CD8-positive, alpha-beta memory T cell (primary cell): ENCODE results near the gene CD81. TPM values are rescaled to one million over a fixed set of nuclear protein-coding genes. Genes with fewer than 3 reads are reported as not detected.
A peak's percentile ranks its signal among the peaks of the same experiment; 100 is the strongest.

Experiments
- CTCF ChIA-PET: fragments of 350-600 bp; sonication (Branson Sonifier 250); formaldehyde crosslinking; loops from one replicate; lab custom pipeline; 2021; ENCODE audit warnings: antibody characterized with exemption; lab: Charles Lee
- POLR2A ChIA-PET: fragments of 350-600 bp; sonication (Branson Sonifier 250); formaldehyde crosslinking; loops from one replicate; lab custom pipeline; 2021; ENCODE audit warnings: antibody characterized with exemption; lab: Charles Lee
- DNase-seq, 5 donors: peaks; one replicate each; pipeline versions ENCODE4 v3.0.0 to v3.0.0-alpha.2; 2020 to 2022; ENCODE audit warnings: mixed read lengths in 1 of 5
- H3K27ac ChIP-seq: one replicate; pipeline ENCODE4 v1.7.0; 2013; ENCODE audit warnings: low read depth, mild to moderate bottlenecking, low read length, moderate library complexity
- H3K27me3 ChIP-seq: 2 replicates; pipeline ENCODE4 v1.7.0; 2013; ENCODE audit warnings: low read length, mild to moderate bottlenecking; ENCODE audit not compliant: insufficient read depth, poor library complexity, severe bottlenecking
- H3K36me3 ChIP-seq: 2 replicates; pipeline ENCODE4 v1.7.0; 2013; ENCODE audit warnings: mild to moderate bottlenecking, low read length, moderate library complexity; ENCODE audit not compliant: insufficient read depth
- H3K4me1 ChIP-seq: 2 replicates; pipeline ENCODE4 v1.7.0; 2013; ENCODE audit warnings: mild to moderate bottlenecking, low read length, moderate library complexity; ENCODE audit not compliant: insufficient read depth
- H3K4me3 ChIP-seq: 2 replicates; pipeline ENCODE4 v1.7.0; 2013; ENCODE audit warnings: mild to moderate bottlenecking, low read length
- H3K9me3 ChIP-seq: 2 replicates; pipeline ENCODE4 v1.7.0; 2013; ENCODE audit warnings: mild to moderate bottlenecking, low read length
- H3K27ac Mint-ChIP-seq, 8 donors: one replicate each; pipeline ENCODE4 v1.8.0; 2020 to 2021; ENCODE audit warnings: mixed read lengths in 8 of 8, mild to moderate bottlenecking in 6 of 8, inconsistent platforms in 3 of 8, moderate library complexity in 3 of 8
- H3K27me3 Mint-ChIP-seq, 2 donors: one replicate each; pipeline ENCODE4 v1.8.0; 2020 to 2021; ENCODE audit warnings: mixed read lengths in 2 of 2, mild to moderate bottlenecking in 1 of 2, moderate library complexity in 1 of 2
- H3K36me3 Mint-ChIP-seq, 3 donors: one replicate each; pipeline ENCODE4 v1.8.0; 2020 to 2021; ENCODE audit warnings: mixed read lengths in 3 of 3, inconsistent platforms in 1 of 3, mild to moderate bottlenecking in 1 of 3
- H3K4me1 Mint-ChIP-seq, 3 donors: one replicate each; pipeline ENCODE4 v1.8.0; 2020 to 2021; ENCODE audit warnings: mixed read lengths in 3 of 3, inconsistent platforms in 1 of 3, mild to moderate bottlenecking in 1 of 3
- H3K4me3 Mint-ChIP-seq, 7 donors: one replicate each; pipeline ENCODE4 v1.8.0; 2020 to 2021; ENCODE audit warnings: mixed read lengths in 7 of 7, mild to moderate bottlenecking in 6 of 7, moderate library complexity in 4 of 7, inconsistent platforms in 2 of 7
- H3K9me3 Mint-ChIP-seq, 5 donors: one replicate each; pipeline ENCODE4 v1.8.0; 2020 to 2022; ENCODE audit warnings: mixed read lengths in 5 of 5, mild to moderate bottlenecking in 3 of 5, moderate library complexity in 2 of 5, inconsistent platforms in 1 of 5
- polyA plus RNA-seq: library from polyadenylated mRNA; unstranded; fragments of 300-500 nt; fragmentation: Illumina TruSeq; gene quantifications from one replicate; pipeline ENCODE4 v1.2.3, GENCODE V29; 2021
- total RNA-seq, 2 experiments: library from RNA; stranded (reverse); gene quantifications; one replicate each; pipeline ENCODE4 v1.2.3, GENCODE V29; 2021

CD81 gene
- total and polyA plus RNA-seq, 3 experiments from 2014 or later, result 107 to 189 (median 176) TPM

GRCh38 chr11:2424811-2425495 lies 47.8 kb downstream of the CD81 start:
- H3K27ac Mint-ChIP-seq, result peak overlapping the region in 1 of 8 donors; percentile 19
- no peaks in the 10 kb centered on the region for H3K36me3 Mint-ChIP-seq
- Histone ChIP-seq H3K27me3 (no peaks in the 10 kb centered on the region), H3K4me1 (peaks cover 7% of the 10 kb centered on the region), H3K27ac (no peak overlapping the region), H3K4me3 (no peak overlapping the region), H3K36me3 (no peaks in the 10 kb centered on the region), H3K9me3 (no peaks in the 10 kb centered on the region)
- H3K27me3 Mint-ChIP-seq, result no peaks in the 10 kb centered on the region
- POLR2A ChIA-PET, result no interaction called here
- no peak overlapping the region for H3K4me3 Mint-ChIP-seq
- CTCF ChIA-PET, result interaction anchor here (0.9 to 11.1 kb wide), 5 partner anchors 101 to 239 kb away, joined by 3 to 317 read pairs (median 3); partner anchors contain the start of genes C11orf21 and TSPAN32
- H3K9me3 Mint-ChIP-seq, result no peaks in the 10 kb centered on the region
- no peak for DNase-seq
- no peaks in the 10 kb centered on the region for H3K4me1 Mint-ChIP-seq

GRCh38 chr11:2425506-2425905 lies 48.4 kb downstream of the CD81 start:
- CTCF ChIA-PET, result interaction anchor here (0.6 to 11.1 kb wide), 6 partner anchors 12 to 467 kb away, joined by 3 to 146 read pairs (median 4); no protein-coding TSS in a partner anchor

GRCh38 chr11:2426221-2426620 lies 49.1 kb downstream of the CD81 start:
- CTCF ChIA-PET, result interaction anchor here (0.6 to 11.1 kb wide), 6 partner anchors 11 to 466 kb away, joined by 3 to 146 read pairs (median 4); no protein-coding TSS in a partner anchor

More at GRCh38 chr11:2425506-2425905, 48.4 kb downstream of the CD81 start:
- H3K27me3 ChIP-seq, result no peaks in the 10 kb centered on the region
- H3K27ac ChIP-seq, result no peak overlapping the region
- H3K27me3 Mint-ChIP-seq, result no peaks in the 10 kb centered on the region
- H3K4me1 Mint-ChIP-seq, result no peaks in the 10 kb centered on the region
- H3K9me3 ChIP-seq, result no peaks in the 10 kb centered on the region
- POLR2A ChIA-PET, result no interaction called here
- no peak overlapping the region for H3K4me3 Mint-ChIP-seq
- no peaks in the 10 kb centered on the region for H3K36me3 Mint-ChIP-seq
- H3K36me3 ChIP-seq, result no peaks in the 10 kb centered on the region
- no peak for DNase-seq
- no peaks in the 10 kb centered on the region for H3K9me3 Mint-ChIP-seq
- no peak overlapping the region for H3K4me3 ChIP-seq
- no peak overlapping the region for H3K27ac Mint-ChIP-seq
- peaks cover 2% of the 10 kb centered on the region for H3K4me1 ChIP-seq

GRCh38 chr11:2426826-2427521 lies 49.9 kb downstream of the CD81 start:
- Mint-ChIP-seq H3K27ac (no peak overlapping the region), H3K9me3 (no peaks in the 10 kb centered on the region), H3K36me3 (no peaks in the 10 kb centered on the region), H3K4me3 (no peak overlapping the region), H3K4me1 (no peaks in the 10 kb centered on the region), H3K27me3 (no peaks in the 10 kb centered on the region)
- Histone ChIP-seq H3K4me3 (no peak overlapping the region), H3K4me1 (no peaks in the 10 kb centered on the region), H3K36me3 (no peaks in the 10 kb centered on the region), H3K9me3 (no peaks in the 10 kb centered on the region), H3K27ac (no peak overlapping the region), H3K27me3 (no peaks in the 10 kb centered on the region)
- ChIA-PET POLR2A (no interaction called here), CTCF (interaction anchor here (0.7 to 11.1 kb wide), 12 partner anchors 7 to 465 kb away, joined by 3 to 146 read pairs (median 3); partner anchors contain the start of gene CD81)
- no peak for DNase-seq

More at GRCh38 chr11:2426221-2426620, 49.1 kb downstream of the CD81 start:
- Histone ChIP-seq H3K4me1 (no peaks in the 10 kb centered on the region), H3K9me3 (no peaks in the 10 kb centered on the region), H3K27ac (no peak overlapping the region), H3K27me3 (no peaks in the 10 kb centered on the region), H3K36me3 (no peaks in the 10 kb centered on the region), H3K4me3 (no peak overlapping the region)
- no peak overlapping the region for H3K4me3 Mint-ChIP-seq
- H3K4me1 Mint-ChIP-seq, result no peaks in the 10 kb centered on the region
- H3K36me3 Mint-ChIP-seq, result no peaks in the 10 kb centered on the region
- no peaks in the 10 kb centered on the region for H3K27me3 Mint-ChIP-seq
- H3K27ac Mint-ChIP-seq, result no peak overlapping the region
- DNase-seq, result no peak
- POLR2A ChIA-PET, result no interaction called here
- no peaks in the 10 kb centered on the region for H3K9me3 Mint-ChIP-seq

GRCh38 chr11:2427721-2428321 lies 50.7 kb downstream of the CD81 start:
- no peak overlapping the region for H3K4me3 Mint-ChIP-seq
- Histone ChIP-seq H3K4me1 (no peaks in the 10 kb centered on the region), H3K36me3 (no peaks in the 10 kb centered on the region), H3K4me3 (no peak overlapping the region), H3K9me3 (no peaks in the 10 kb centered on the region), H3K27ac (no peak overlapping the region), H3K27me3 (no peaks in the 10 kb centered on the region)
- POLR2A ChIA-PET, result no interaction called here
- DNase-seq, result no peak
- H3K27ac Mint-ChIP-seq, result no peak overlapping the region
- H3K4me1 Mint-ChIP-seq, result no peaks in the 10 kb centered on the region
- CTCF ChIA-PET, result interaction anchor here (0.7 to 11.1 kb wide), 11 partner anchors 8 to 462 kb away, joined by 3 to 146 read pairs (median 3); partner anchors contain the start of gene CD81
- no peaks in the 10 kb centered on the region for H3K36me3 Mint-ChIP-seq
- H3K27me3 Mint-ChIP-seq, result no peaks in the 10 kb centered on the region
- no peaks in the 10 kb centered on the region for H3K9me3 Mint-ChIP-seq

GRCh38 chr11:2428322-2428795 lies 51.2 kb downstream of the CD81 start:
- Histone ChIP-seq H3K4me1 (no peaks in the 10 kb centered on the region), H3K27me3 (no peaks in the 10 kb centered on the region), H3K4me3 (no peak overlapping the region), H3K27ac (no peak overlapping the region), H3K36me3 (no peaks in the 10 kb centered on the region), H3K9me3 (no peaks in the 10 kb centered on the region)
- Mint-ChIP-seq H3K36me3 (no peaks in the 10 kb centered on the region), H3K9me3 (no peaks in the 10 kb centered on the region), H3K4me3 (no peak overlapping the region), H3K27ac (no peak overlapping the region), H3K27me3 (no peaks in the 10 kb centered on the region), H3K4me1 (no peaks in the 10 kb centered on the region)
- ChIA-PET CTCF (interaction anchor here (1.0 to 11.1 kb wide), 6 partner anchors 17 to 462 kb away, joined by 3 to 146 read pairs (median 3); no protein-coding TSS in a partner anchor), POLR2A (no interaction called here)
- peak; percentile 72 to 90 (median 82) for DNase-seq

GRCh38 chr11:2431395-2431794 lies 54.3 kb downstream of the CD81 start:
- Histone ChIP-seq H3K27me3 (no peaks in the 10 kb centered on the region), H3K4me3 (no peak overlapping the region), H3K9me3 (no peaks in the 10 kb centered on the region), H3K36me3 (no peaks in the 10 kb centered on the region), H3K27ac (no peak overlapping the region), H3K4me1 (no peaks in the 10 kb centered on the region)
- CTCF ChIA-PET, result interaction anchor here (1.3 to 4.5 kb wide), 3 partner anchors 10 to 660 kb away, joined by 4 to 31 read pairs (median 4); no protein-coding TSS in a partner anchor
- Mint-ChIP-seq H3K27ac (peak overlapping the region in 1 of 8 donors; percentile 59), H3K36me3 (no peaks in the 10 kb centered on the region), H3K9me3 (no peaks in the 10 kb centered on the region), H3K4me1 (no peaks in the 10 kb centered on the region), H3K4me3 (no peak overlapping the region), H3K27me3 (no peaks in the 10 kb centered on the region)
- peak in 1 of 5 donors; percentile 17 for DNase-seq
- POLR2A ChIA-PET, result no interaction called here
